GM12873 (cell line): Measurements from ENCODE around the gene BLOC1S1.

Experiments used
- TF ChIP-seq, protein P1 (sequence below): IDR thresholded peaks from 2 replicates; pipeline ENCODE4 v1.5.1; 2012; ENCODE audit warnings: low read depth, mild to moderate bottlenecking, moderate library complexity, low read length, control low read depth; ENCODE audit not compliant: insufficient read depth; ENCODE audit errors: missing control alignments

Gene BLOC1S1

DNA sequence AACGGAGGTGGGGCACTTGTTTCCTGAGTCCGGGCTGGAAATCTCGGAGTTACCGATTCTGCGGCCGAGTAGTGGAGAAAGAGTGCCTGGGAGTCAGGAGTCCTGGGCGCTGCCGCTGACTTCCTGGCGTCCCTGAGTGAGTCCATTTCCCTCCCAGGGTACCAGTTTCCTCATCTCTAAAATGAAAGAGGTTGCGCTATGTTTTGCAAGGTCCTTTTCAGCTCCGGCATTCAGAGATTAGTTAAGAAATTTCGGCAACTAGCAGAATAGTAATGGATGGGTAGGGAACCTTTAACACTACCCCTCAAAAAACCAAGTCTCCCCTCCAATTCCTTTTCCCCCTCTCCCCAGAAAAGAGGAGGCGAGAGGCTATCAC, 724 bp downstream of the BLOC1S1 start:
- TF ChIP-seq, protein P1, sequence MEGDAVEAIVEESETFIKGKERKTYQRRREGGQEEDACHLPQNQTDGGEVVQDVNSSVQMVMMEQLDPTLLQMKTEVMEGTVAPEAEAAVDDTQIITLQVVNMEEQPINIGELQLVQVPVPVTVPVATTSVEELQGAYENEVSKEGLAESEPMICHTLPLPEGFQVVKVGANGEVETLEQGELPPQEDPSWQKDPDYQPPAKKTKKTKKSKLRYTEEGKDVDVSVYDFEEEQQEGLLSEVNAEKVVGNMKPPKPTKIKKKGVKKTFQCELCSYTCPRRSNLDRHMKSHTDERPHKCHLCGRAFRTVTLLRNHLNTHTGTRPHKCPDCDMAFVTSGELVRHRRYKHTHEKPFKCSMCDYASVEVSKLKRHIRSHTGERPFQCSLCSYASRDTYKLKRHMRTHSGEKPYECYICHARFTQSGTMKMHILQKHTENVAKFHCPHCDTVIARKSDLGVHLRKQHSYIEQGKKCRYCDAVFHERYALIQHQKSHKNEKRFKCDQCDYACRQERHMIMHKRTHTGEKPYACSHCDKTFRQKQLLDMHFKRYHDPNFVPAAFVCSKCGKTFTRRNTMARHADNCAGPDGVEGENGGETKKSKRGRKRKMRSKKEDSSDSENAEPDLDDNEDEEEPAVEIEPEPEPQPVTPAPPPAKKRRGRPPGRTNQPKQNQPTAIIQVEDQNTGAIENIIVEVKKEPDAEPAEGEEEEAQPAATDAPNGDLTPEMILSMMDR = no peak

DNA sequence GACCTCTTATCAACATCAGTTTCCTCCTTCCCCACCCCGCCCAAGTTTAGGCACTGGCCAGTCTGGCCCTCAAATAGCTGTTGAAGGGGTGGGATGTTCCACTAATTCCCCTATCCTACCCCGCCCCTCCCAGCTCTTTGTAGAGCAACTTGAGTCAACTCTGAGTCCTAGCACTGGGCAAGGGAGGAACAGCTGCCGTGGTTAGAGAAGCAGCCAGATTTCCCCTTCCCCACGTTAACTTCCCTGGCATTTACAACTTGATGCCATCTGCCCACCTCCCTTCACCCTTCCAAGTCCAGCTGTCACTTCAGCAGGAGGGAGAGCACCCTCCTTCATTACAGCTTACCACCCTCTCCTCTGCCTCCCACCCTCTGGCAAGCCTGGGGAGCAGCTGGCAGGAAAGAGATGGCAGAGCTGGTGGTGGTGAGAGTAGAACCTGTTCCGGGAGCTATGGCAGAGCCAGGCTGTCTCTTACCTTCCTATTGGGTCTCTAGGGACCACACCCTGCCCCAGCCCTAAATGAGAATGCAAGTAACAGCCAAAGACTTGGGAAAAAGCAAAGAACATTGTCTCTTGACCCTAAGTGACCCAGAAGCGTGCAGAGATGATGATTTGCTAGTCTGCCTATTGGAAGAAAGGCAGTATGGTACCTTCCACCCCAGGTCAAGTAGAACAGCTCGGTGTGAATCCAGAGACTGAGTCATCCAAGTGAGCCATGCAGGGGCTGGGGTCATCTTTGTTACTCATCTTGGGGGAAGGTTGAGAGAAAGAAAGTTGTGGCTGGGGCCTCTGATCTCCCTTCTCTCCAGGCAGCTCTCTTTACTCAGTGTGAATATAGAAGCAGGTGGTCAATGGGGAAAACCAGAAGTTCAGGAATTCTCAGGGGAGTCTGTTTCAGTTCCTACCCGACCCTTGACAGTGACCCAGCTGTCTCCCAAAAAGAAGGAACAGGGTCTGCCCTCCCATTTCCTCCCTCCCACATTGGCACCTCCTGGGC, 1.5 kb downstream of the BLOC1S1 start:
- TF ChIP-seq, protein P1 = no peak

DNA sequence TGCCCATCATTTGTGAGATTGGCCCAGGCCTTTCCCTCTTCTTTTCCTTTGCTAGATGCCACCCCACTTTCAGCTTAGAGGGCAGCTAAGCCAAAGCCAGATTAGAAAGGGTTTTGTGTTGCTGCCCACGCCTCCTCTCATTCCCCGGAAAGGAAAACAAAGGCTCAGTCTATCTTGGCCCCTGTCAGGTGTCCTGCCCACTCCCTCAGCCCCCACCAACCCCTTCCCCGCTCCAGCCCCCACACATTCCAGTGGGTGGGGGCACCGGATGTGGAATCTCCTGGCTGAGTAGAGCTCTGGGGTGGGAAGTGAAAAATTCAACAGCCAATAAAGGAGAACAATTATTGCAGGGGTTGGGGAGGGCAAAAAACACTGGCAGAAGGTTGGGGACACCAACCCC, 2.2 kb downstream of the BLOC1S1 start:
- TF ChIP-seq, protein P1 = no peak

DNA sequence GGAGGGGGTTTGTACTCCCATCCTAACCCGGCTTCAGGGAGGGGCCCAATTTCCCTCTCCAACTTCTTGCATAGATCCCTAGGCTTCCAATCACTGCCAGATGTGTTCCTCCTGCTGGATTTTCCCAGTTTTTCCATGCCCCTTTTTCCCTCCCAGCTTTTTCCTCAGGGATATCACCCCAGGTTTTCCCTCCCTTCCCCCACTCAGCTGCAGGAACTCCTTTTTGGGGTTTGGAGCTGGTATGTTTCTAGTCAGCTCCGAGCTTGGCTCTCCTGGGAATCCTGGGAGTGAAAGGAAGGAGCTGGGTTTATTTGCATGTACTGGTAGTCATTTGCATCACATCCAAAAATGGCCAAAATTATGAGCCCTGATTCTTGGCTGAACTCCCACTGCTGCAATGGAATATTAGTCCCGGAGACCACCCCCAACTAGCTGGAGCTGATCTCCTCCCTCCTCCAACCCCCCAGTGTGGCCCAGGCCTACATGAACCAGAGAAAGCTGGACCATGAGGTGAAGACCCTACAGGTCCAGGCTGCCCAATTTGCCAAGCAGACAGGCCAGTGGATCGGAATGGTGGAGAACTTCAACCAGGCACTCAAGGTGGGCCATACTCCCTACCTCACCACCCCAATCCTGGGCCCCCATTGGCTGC, 2.9 kb downstream of the BLOC1S1 start:
- TF ChIP-seq, protein P1 = no peak

DNA sequence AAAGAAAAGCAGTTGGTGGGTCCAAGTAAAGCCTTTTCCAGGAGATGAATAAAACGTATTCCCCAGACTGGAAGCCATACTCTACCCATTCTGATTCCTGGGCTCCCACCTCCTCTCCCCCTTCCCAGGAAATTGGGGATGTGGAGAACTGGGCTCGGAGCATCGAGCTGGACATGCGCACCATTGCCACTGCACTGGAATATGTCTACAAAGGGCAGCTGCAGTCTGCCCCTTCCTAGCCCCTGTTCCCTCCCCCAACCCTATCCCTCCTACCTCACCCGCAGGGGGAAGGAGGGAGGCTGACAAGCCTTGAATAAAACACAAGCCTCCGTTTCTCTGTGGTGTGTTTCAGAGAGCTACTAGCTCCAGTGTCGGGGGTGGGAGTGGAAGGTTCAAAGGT, 3.5 kb downstream of the BLOC1S1 start:
- TF ChIP-seq, protein P1 = no peak

DNA sequence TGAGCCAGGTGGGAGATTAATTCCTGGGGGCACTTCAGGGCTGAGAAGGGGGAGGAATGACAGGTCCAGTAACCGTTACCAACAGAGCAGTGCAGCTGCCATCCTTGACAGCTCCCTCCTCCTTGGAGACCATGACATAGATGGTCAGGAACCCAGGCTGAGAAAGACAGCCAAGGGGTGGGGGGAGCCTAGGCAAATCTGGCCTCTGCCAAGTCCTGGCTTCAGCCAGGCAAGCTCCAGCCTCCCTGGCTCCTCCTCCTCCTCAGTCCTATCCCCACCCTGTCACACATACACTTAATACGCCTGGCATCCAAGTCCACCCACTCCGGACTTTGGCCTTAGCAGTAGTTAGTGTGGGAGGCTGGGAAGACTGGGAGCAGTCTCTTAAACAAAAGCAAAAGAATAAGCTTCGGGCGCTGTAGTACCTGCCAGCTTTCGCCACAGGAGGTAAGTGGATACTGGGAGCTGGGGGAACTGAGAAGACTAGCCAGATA, 4.3 kb downstream of the BLOC1S1 start, which contains the start of gene RDH5:
Gene RDH5 (plus strand): TSS at position 323 of the 494 bp plus-strand sequence. CDS start 792 bp downstream, outside the sequence.
- TF ChIP-seq, protein P1 = no peak

DNA sequence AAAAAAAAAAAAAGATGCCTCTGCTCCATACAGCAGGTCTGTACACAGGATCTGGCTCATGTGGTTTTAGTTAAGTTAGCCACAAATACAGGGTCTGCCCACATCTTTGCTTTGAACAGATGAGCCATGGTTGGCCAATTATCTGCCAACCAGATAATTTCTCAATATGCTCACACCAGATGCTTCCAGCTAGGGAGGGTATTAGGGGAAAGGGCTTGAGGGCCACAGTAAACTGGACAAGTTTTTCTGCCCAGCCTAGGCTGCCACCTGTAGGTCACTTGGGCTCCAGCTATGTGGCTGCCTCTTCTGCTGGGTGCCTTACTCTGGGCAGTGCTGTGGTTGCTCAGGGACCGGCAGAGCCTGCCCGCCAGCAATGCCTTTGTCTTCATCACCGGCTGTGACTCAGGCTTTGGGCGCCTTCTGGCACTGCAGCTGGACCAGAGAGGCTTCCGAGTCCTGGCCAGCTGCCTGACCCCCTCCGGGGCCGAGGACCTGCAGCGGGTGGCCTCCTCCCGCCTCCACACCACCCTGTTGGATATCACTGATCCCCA, 5.1 kb downstream of the BLOC1S1 start:
- TF ChIP-seq, protein P1 = peak; percentile 56
